Liver (tissue), 2 donors: ENCODE data around the gene HBA1.

ENCODE experiments used
- YY1 ChIP-seq: IDR thresholded peaks from 2 replicates; pipeline ENCODE4 v1.6.1; 2016; ENCODE audit warnings: antibody characterized with exemption, mild to moderate bottlenecking
- TF ChIP-seq, protein P1 (sequence below): fragments of 150-350 bp; IDR thresholded peaks from 2 replicates; pipeline ENCODE4 v1.5.1; 2017; ENCODE audit warnings: improper control_type of control experiment, low read depth, low read length; ENCODE audit not compliant: missing input control
- donor health status: healthy.

- TF ChIP-seq, protein P1, sequence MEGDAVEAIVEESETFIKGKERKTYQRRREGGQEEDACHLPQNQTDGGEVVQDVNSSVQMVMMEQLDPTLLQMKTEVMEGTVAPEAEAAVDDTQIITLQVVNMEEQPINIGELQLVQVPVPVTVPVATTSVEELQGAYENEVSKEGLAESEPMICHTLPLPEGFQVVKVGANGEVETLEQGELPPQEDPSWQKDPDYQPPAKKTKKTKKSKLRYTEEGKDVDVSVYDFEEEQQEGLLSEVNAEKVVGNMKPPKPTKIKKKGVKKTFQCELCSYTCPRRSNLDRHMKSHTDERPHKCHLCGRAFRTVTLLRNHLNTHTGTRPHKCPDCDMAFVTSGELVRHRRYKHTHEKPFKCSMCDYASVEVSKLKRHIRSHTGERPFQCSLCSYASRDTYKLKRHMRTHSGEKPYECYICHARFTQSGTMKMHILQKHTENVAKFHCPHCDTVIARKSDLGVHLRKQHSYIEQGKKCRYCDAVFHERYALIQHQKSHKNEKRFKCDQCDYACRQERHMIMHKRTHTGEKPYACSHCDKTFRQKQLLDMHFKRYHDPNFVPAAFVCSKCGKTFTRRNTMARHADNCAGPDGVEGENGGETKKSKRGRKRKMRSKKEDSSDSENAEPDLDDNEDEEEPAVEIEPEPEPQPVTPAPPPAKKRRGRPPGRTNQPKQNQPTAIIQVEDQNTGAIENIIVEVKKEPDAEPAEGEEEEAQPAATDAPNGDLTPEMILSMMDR = no peak
- no peak for TF ChIP-seq YY1
These were observed 45.8 kb upstream of the HBA1 start for GRCh38 chr16:130533-131173.
